ENCODE measurements around the gene HMCN1.

HMCN1 gene

DNA sequence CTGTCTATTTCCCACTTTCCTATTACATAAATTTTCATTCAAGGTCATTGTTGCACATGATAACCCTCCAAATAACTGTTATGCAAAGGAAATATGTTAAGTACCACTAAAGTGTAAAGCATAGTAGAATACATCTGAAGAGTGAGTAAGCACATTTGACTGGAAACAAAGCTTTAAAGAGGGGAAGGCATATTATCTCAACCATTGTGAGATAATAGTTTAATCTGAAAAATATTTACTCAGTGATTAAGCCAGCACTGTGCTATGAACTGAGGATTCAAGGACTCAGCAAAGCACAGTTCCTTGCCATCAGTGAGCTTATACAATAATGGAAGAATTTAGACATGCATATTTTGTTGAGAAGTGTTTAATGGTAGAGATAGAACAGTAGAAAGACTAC lies 127.4 kb downstream of the HMCN1 start:
- H3K9ac ChIP-seq, result no peak overlapping the region

DNA sequence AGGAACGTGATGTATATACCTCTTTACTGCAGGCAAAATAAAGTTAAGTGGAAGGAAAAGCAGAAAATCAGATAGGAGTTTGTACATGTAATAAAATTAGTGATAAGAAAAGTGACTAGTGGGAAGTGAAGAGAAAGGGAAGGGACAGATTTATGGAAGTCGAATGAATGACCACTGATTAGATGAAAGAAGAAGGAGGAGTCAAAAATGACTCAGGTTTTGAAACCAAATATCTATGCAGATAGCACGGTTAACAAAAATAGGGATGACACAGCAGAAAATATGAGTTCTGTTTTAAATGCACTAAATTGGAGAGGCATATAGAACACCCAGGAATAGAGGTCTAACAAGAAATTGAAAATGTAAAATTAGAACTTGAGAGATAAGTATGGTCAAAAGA lies 128.0 kb downstream of the HMCN1 start:
- H3K4me2 ChIP-seq, result no peak overlapping the region
- no peaks in the 10 kb centered on the region for H3K27me3 ChIP-seq
- TF ChIP-seq Cebpa-rat (IDR thresholded peaks at IDR 0.05), result no peak

More for the DNA sequence above, 127.4 kb downstream of the HMCN1 start:
- Histone ChIP-seq H3K4me1 (no peaks in the 10 kb centered on the region), H4K20me1 (no peaks in the 10 kb centered on the region), H3K27me3 (no peaks in the 10 kb centered on the region), H3K9me3 (no peaks in the 10 kb centered on the region), H3K36me3 (no peaks in the 10 kb centered on the region), H3K27ac (no peak overlapping the region), H3K4me3 (no peak overlapping the region), H3K4me2 (no peak overlapping the region)
- no peak for TF ChIP-seq Cebpa-rat (IDR thresholded peaks at IDR 0.05)

DNA sequence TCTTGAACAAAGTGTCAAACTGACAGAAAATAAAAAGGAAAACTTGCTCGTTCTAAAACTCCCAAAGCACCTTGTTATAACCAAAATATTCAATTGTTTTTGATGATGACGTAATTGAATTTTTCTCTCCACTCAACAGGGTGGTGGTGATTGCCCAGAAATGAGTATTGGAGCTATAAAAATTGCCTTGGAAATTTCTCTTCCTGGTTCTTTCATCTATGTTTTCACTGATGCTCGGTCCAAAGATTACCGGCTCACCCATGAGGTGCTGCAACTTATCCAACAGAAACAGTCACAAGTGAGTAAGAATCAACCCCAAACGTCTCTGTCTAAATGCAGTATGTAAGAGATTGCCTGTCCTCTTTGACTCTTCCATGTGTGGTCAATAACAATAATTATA lies 130.1 kb downstream of the HMCN1 start:
- Histone ChIP-seq H3K4me2 (no peak overlapping the region), H3K27me3 (no peaks in the 10 kb centered on the region), H3K9ac (no peak overlapping the region), H3K4me3 (no peak overlapping the region), H4K20me1 (no peaks in the 10 kb centered on the region), H3K9me3 (no peaks in the 10 kb centered on the region), H3K4me1 (no peaks in the 10 kb centered on the region), H3K36me3 (no peaks in the 10 kb centered on the region), H3K27ac (no peak overlapping the region)
- TF ChIP-seq Cebpa-rat (IDR thresholded peaks at IDR 0.05), result no peak

More for the DNA sequence above, 128.0 kb downstream of the HMCN1 start:
- Histone ChIP-seq H3K4me3 (no peak overlapping the region), H3K36me3 (no peaks in the 10 kb centered on the region), H3K4me1 (no peaks in the 10 kb centered on the region), H3K9me3 (no peaks in the 10 kb centered on the region), H3K9ac (no peak overlapping the region), H4K20me1 (no peaks in the 10 kb centered on the region), H3K27ac (no peak overlapping the region)

DNA sequence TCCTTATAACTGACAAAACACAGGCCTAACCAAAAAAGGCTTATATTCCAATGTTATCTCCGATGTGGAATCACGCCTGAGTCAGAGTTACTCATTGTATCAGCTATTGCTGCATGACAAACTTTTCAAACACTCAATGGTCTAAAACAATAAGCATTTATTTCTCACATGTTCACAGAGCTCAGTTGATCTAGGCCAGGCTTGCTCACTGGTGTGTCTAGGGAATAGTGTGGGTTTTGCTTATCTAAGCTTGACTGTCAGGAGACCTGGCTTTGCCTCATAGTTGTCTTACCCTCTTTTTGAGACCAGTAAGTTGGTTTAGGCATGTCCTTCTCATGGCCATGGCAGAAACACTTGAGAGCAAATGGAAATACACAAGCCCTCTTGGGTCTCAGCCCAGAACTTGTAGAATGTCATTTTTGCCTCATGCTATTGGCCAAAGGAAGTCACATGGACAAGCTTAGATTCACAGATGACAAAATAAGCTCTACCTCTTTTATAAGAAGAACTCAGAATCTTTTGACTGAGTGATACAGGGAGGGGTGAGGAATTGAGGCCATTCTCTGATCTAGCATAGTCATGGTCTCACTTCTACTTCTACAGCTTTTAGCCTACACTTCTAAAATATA lies 130.8 kb downstream of the HMCN1 start:
- no peaks in the 10 kb centered on the region for H3K4me1 ChIP-seq
- no peak overlapping the region for H3K4me3 ChIP-seq
- H3K27me3 ChIP-seq, result no peaks in the 10 kb centered on the region
- H4K20me1 ChIP-seq, result no peaks in the 10 kb centered on the region
- no peak for TF ChIP-seq Cebpa-rat (IDR thresholded peaks at IDR 0.05)
- H3K36me3 ChIP-seq, result no peaks in the 10 kb centered on the region
- H3K9me3 ChIP-seq, result no peaks in the 10 kb centered on the region
- H3K9ac ChIP-seq, result no peak overlapping the region
- no peak overlapping the region for H3K4me2 ChIP-seq
- no peak overlapping the region for H3K27ac ChIP-seq

DNA sequence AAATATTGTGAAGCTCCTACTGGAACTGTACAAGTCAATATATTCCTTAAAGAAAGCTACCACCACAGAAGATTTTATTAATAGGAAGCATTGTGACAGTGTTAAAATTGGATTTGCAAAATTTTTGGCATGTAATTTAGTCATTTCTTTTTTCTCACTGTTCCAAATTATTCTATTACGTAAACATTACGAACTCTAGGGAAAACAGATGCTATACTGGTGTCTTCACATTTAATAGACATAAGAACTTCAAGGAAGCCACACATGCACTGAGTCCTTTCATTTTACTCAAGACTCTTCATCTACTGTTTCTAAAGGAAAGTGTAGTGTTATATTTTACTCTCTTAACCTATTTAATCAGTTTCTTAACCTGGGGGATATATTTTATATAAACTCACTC lies 135.4 kb downstream of the HMCN1 start:
- Histone ChIP-seq H3K27me3 (no peaks in the 10 kb centered on the region), H3K4me1 (no peaks in the 10 kb centered on the region), H4K20me1 (no peaks in the 10 kb centered on the region), H3K9me3 (no peaks in the 10 kb centered on the region), H3K27ac (no peak overlapping the region), H3K4me3 (no peak overlapping the region), H3K4me2 (no peak overlapping the region), H3K9ac (no peak overlapping the region), H3K36me3 (no peaks in the 10 kb centered on the region)
- TF ChIP-seq Cebpa-rat (IDR thresholded peaks at IDR 0.05), result no peak

DNA sequence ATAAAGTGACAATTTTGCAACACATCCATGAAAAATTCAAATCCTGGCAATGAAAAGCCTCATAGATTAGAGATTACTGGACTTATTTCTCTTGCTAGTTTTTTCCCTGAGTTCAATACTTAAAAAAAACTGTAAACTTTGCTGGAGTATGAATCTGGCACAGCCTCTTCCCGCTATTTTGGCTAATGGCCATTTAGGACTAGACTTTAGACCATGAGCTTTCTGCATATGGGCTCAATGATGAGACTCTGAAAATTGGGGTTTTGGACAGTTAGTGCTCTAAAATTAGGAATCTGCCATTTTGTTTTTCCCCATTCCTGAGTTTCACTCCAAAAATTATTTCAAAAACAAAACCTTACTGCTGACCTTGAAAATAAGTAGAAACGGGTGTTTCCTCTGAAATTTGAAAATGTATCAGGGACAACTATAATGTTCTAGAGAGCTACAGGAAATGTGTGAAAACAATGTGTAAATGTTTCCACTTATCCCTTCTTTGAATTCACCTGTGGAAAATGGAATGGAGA lies 137.5 kb downstream of the HMCN1 start:
- no peak overlapping the region for H3K4me2 ChIP-seq
- no peak overlapping the region for H3K9ac ChIP-seq
- H3K36me3 ChIP-seq, result no peaks in the 10 kb centered on the region
- H3K4me3 ChIP-seq, result no peak overlapping the region
- TF ChIP-seq Cebpa-rat (IDR thresholded peaks at IDR 0.05), result no peak
- H4K20me1 ChIP-seq, result no peaks in the 10 kb centered on the region
- no peaks in the 10 kb centered on the region for H3K9me3 ChIP-seq
- no peaks in the 10 kb centered on the region for H3K4me1 ChIP-seq
- no peak overlapping the region for H3K27ac ChIP-seq
- H3K27me3 ChIP-seq, result no peaks in the 10 kb centered on the region

DNA sequence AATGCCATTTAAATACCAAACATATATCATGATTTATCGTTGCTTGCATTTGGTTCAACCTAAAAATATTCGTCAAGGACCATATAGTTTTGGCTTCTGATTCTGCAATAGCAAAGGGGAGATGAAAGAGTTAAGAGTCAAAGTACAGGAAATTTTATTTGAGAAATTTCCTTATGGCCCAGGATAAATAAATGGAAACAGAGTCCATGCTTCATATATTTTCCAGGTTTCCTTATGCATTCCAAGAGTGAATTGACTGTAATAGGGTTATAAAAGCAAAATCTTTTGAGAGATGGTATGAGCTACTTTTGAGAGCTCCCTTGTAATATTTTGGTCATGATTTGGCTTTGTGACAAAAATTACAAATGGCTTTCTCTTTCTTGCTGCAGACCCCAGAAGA lies 140.1 kb downstream of the HMCN1 start:
- Histone ChIP-seq H3K4me1 (no peaks in the 10 kb centered on the region), H3K4me3 (no peak overlapping the region), H3K9ac (no peak overlapping the region), H3K4me2 (no peak overlapping the region), H3K27ac (no peak overlapping the region), H3K9me3 (no peaks in the 10 kb centered on the region), H3K36me3 (no peaks in the 10 kb centered on the region), H3K27me3 (no peaks in the 10 kb centered on the region), H4K20me1 (no peaks in the 10 kb centered on the region)
- TF ChIP-seq Cebpa-rat (IDR thresholded peaks at IDR 0.05), result no peak

DNA sequence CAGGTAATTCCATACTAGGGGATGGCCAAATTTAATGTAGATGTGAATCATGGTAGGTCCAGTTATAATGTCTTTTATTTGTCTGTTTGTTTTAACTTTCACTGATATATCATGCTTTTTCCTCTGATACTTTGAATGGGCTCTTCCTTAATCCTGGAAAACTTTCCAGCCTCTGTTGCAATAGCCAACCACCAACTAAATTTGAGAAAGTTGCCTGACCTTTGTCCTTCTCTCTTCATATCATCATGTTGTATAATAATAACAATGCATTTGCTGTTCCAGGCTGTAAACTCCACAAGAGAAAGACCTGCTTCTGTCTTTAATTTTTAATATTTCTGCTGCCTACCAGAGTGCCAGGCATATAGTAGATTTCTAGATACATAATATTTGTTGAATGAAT lies 146.1 kb downstream of the HMCN1 start:
- no peak overlapping the region for H3K4me2 ChIP-seq
- TF ChIP-seq Cebpa-rat (IDR thresholded peaks at IDR 0.05), result no peak
- no peaks in the 10 kb centered on the region for H4K20me1 ChIP-seq
- H3K4me1 ChIP-seq, result no peaks in the 10 kb centered on the region
- no peak overlapping the region for H3K27ac ChIP-seq
- H3K9ac ChIP-seq, result no peak overlapping the region
- no peaks in the 10 kb centered on the region for H3K36me3 ChIP-seq
- no peaks in the 10 kb centered on the region for H3K9me3 ChIP-seq
- no peaks in the 10 kb centered on the region for H3K27me3 ChIP-seq
- no peak overlapping the region for H3K4me3 ChIP-seq

DNA sequence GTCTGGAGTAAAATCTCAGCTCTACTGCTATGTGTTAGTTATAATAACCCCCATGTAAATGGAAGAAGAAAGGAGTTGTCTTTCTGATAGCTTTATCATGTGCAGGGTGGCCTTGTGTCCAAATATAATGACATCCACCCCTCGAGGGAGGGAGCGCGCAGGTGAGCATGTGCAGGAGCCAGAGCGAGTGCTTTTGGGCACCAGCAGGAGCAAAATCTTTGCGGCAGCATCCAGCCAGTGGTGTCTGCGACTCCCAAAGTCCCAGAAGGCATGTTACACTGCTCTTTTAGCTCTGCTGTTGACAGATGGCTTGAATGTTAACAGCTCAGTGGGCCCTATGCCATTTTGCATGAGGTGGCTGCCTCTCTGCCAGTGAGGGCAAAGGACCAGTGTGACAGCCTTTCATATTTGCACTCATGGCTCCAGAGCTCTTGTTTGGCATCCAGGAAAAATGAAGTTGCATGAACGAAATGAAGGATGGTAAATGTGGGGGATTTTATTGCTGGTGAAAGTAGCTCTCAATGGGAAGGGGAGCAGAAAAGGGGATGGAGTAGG lies 146.7 kb downstream of the HMCN1 start:
- Histone ChIP-seq H3K4me2 (no peak overlapping the region), H3K9ac (no peak overlapping the region), H3K27ac (no peak overlapping the region), H4K20me1 (no peaks in the 10 kb centered on the region), H3K4me3 (no peak overlapping the region), H3K4me1 (no peaks in the 10 kb centered on the region), H3K36me3 (no peaks in the 10 kb centered on the region), H3K9me3 (no peaks in the 10 kb centered on the region), H3K27me3 (no peaks in the 10 kb centered on the region)
- TF ChIP-seq Cebpa-rat (IDR thresholded peaks at IDR 0.05), result no peak

DNA sequence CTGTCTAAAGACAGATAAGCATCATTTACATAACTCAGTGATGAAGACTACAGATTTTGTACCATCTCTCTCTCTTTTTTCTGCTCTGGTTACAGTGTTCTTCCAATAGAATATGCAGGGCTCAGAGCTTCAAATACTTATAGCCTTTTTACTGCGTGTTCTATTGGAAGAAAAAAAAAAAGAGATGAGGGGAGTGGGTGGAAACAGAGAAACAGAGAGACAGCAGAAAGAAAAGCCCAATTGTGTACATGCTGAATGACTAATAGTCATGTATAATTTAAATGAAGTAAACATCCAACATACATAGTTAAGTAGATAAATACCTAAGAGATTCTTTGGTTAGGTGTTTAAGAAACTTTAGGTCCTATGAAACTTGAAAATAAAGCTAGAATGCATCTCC lies 151.9 kb downstream of the HMCN1 start:
- no peak for TF ChIP-seq Cebpa-rat (IDR thresholded peaks at IDR 0.05)
- no peak overlapping the region for H3K4me3 ChIP-seq
- H3K27ac ChIP-seq, result no peak overlapping the region
- H3K27me3 ChIP-seq, result no peaks in the 10 kb centered on the region
- no peaks in the 10 kb centered on the region for H3K4me1 ChIP-seq
- H3K36me3 ChIP-seq, result no peaks in the 10 kb centered on the region
- no peaks in the 10 kb centered on the region for H4K20me1 ChIP-seq
- H3K9ac ChIP-seq, result no peak overlapping the region
- H3K4me2 ChIP-seq, result no peak overlapping the region
- H3K9me3 ChIP-seq, result no peaks in the 10 kb centered on the region
